GM18508 (cell line): Measurements from ENCODE around the gene TSPAN9.

Source experiments
- ATAC-seq: cut with Tn5 transposase; IDR thresholded peaks from one replicate; pipeline ENCODE4 v1.9.1; 2021; ENCODE audit warnings: moderate number of reproducible peaks; ENCODE audit not compliant: insufficient read depth, unreplicated experiment

The TSPAN9 gene

GRCh38 chr12:3319723-3320492 lies 242.7 kb downstream of the TSPAN9 start:
- ATAC-seq, result no peak

GRCh38 chr12:3320881-3321509 lies 243.8 kb downstream of the TSPAN9 start:
- ATAC-seq, result no peak

DNA sequence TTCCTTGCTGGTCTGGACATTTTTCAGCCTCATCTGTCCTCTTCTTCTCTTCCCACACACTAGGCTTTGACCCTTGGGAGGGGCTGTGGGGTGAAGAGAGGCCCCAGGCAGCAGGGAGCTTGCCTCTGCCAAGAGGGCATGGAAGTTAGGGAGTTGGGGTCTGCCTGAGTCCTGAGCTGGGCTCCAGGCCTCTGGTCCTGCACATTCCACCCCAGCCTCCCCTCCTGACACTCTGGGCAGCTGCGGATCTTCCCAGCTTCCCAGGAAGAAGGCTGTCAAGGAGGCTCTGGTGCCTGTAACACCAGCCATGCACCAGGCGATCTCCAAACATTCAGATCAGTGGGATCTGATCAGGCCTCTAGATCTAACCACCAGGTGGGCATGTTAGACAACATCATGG lies 244.7 kb downstream of the TSPAN9 start:
- no peak for ATAC-seq

DNA sequence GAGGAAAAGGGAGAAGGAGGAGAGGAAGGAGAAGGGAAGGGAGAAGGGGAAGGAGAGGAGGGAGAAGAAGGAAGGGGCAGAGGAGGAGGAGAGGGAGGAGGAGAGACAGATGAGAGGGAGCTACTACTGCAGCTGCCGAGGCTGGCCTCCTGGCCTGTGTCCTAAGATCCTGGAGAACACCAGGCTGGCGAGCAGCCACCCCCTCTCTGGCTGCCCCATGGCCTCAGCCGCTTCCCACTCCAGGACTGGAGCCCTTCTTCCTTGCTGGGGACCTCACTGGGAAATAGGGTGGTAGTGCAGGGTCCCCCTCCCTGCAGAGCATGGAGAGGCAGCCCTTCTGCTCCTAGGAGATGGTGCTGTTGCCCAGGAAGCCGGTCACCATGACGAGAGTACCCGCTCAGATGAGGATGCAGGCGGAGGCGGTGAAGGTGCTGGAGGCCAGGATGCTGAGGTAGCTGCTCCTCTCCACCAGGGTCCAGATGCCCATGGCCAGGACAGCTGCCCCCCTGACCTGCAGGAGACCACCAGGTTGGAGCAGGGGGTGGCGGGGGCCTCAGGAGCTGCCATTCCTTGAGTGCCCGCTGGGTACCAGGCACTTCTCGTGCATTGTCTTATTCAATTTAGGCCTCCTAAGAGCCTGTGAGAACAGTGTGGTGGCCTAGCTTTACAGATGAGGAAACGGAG lies 246.0 kb downstream of the TSPAN9 start:
- ATAC-seq, result no peak

DNA sequence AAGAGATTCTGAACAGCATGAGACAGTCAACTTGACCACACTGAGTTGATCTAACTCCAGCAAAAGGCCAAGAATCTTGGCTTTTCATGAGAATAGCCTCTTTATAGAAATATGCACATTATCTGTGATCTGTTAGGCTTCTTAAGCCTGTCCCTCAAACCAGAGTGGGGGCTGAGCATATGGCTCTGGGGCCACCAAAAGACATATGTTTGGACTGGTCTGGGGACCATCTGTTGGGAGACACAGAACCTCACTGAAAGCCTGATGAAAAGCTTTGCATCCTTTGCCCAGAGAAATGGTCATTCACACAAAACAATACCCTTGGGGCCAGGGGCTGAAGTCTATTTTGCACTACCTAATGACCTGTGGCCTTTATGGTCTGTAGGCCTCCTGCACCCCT lies 248.6 kb downstream of the TSPAN9 start:
- ATAC-seq, result no peak

- no peak for ATAC-seq
Observed at GRCh38 chr12:3326156-3326849, 249.1 kb downstream of the TSPAN9 start.

DNA sequence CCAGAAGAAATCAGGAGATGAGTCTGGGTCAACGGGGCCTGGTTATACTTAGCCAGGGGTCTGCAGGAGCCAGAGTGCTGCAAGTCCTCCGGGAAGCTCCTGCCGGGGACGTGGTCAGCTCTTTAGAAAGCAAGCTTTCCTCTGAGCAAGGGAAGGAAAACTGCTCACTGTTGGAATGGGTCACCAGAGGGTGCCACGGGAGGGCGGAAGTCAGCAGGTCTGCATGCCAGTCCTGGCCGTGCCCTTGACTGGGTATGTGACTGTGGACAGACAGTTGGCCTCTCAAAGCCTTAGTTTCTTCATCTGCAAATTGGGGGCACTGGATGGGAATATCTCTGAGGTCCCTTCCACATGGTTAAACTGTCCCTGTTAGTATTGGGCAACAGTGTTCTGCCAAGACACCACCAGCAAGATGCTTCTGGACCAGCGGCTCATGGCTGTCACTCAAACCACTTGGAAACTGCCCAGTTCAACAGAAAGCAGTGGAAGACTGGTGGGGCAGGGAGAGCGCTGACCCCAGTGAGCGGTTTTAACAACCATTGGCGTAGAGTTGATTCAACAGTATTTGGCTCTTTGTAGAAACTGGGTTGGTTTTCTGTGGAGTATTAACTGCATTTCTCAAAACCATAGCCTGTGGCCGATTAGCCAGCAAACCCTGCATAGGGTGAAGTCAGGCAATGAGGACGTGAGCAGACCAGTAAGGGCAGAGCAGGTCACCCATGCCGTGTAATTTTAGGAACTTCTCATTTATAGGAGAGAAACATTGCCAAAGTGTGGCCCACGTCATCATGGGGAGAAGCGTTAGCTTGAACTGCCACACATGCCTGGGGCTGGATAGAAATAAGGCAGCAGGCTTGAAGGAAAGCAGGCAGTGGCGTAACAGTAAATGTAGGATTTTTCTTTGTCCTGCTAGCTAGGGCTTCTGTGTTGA lies 249.9 kb downstream of the TSPAN9 start:
- ATAC-seq, result no peak

DNA sequence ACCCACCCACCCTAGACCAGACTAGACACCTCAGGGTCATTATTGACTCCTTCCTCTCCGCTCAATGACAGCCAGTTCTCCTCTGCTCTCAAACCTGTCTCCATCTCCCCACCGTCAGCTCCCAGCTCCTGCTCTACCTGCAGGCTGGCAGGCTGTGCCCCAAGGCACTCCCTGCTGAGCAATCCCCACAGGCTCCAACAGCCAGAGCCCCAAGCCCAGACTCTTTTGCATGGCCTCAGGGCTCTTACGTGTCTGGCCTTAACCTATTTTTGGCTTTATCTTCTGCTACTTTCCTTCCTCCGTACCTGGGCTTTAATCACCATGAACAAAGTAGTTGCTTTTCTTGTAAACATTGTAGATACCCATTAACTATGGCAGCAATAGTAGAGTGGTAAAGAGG lies 250.9 kb downstream of the TSPAN9 start:
- no peak for ATAC-seq

DNA sequence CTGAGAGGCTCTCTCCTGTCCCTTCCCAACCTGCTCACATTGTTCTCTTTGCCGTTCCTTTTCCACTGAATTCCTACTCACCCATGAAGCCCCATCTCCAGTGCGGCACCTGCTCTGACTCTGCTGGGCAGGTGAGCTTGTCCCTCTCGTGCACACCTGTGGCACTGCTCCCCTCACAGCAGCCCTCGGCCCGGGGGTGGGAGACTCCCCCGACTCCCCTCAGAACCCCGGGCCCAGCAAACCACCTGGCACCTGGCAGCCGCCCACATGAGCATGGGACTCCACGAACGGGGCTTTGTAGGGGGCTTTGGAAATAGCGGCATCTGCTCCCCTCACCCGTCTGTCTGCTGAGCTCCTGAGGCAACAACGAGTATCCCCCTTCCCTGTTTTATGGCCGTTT lies 251.4 kb downstream of the TSPAN9 start:
- no peak for ATAC-seq

GRCh38 chr12:3329361-3329760 lies 252.2 kb downstream of the TSPAN9 start:
- ATAC-seq, result no peak

- no peak for ATAC-seq
Observed at GRCh38 chr12:3330976-3331510, 253.9 kb downstream of the TSPAN9 start.

DNA sequence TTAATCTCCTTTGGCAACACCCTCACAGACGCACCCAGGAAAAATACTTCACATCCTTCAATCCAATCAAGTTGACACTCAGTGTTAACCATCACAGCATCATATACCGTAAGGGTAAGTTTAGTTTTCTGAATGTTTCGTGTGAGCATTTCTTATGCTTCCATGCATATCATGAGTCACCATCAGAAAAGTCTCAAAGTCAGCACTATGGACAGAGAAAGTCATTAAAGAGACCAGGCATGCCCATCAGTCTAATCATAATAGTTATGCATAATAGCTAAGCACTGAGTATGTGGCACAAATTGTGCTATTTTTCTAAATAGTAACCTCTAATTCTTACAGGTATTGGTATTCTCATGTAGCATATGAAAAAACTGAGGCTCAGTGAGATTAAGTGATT lies 255.0 kb downstream of the TSPAN9 start:
- no peak for ATAC-seq

GRCh38 chr12:3333583-3333982 lies 256.4 kb downstream of the TSPAN9 start:
- no peak for ATAC-seq

- ATAC-seq, result no peak
Observed at GRCh38 chr12:3333991-3334391, 256.8 kb downstream of the TSPAN9 start.

- no peak for ATAC-seq
Observed at GRCh38 chr12:3335078-3335487, 257.9 kb downstream of the TSPAN9 start.
